Renal cortical epithelial cell (primary cell): ENCODE results near the gene MVD. TPM values are rescaled to one million over a fixed set of nuclear protein-coding genes. Genes with fewer than 3 reads are reported as not detected.
A peak's percentile ranks its signal among the peaks of the same experiment; 100 is the strongest.

ENCODE experiments used
- DNase-seq: peaks from one replicate; pipeline ENCODE4 v3.0.0-alpha.2; 2011; ENCODE audit warnings: low read depth
- total RNA-seq: library from RNA; depleted of rRNA; stranded (reverse); fragments of >200 nt; gene quantifications from 2 replicates; pipeline ENCODE4 v1.2.3, GENCODE V29; 2014

The MVD gene
- total RNA-seq, 1 donor from 2014 or later: 29.6 TPM

DNA sequence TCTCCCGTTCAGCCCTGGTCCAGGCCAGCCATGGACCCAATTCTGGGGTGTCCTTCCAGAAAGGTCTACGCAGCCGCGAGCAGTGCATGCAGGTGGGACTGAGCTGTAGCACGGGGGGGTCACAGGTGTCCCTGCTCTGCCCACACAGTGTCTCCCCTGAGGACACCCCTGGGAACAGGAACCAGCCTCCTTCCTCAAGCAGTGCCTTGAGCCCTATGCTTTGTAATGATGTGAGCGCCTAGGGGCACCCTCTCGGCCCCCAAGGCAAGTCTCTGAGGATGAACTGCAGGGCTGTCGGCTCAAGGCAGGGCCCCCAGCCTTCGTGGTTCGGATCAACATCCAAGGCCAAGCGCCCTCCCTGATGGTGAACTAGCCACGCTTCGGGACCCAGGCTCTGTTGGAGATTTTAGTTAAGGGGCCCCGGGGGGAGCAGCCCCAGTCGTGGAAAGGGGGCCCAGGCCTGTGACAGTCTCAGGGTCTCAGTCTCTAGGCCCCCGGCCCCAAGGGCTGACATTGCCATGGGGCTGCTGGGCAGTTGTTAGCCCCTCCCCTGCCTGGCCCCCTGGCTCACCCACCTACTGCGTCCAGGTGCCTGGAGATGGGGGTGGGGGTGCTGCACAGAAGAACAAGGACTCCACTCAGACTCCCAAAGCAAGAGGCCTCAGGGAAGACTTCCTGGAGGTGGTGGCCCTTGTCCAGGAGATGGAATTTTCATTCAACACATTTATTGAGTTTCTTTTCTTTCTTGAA lies 22.2 kb downstream of the MVD start:
- DNase-seq: no peak

DNA sequence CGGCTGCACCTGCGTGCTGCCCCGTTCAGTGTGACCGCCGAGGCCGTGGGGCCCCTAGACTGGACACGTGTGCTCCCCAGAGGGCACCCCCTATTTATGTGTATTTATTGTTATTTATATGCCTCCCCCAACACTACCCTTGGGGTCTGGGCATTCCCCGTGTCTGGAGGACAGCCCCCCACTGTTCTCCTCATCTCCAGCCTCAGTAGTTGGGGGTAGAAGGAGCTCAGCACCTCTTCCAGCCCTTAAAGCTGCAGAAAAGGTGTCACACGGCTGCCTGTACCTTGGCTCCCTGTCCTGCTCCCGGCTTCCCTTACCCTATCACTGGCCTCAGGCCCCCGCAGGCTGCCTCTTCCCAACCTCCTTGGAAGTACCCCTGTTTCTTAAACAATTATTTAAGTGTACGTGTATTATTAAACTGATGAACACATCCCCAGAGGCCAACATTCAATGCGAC lies 22.8 kb downstream of the MVD start:
- no peak for DNase-seq

DNA sequence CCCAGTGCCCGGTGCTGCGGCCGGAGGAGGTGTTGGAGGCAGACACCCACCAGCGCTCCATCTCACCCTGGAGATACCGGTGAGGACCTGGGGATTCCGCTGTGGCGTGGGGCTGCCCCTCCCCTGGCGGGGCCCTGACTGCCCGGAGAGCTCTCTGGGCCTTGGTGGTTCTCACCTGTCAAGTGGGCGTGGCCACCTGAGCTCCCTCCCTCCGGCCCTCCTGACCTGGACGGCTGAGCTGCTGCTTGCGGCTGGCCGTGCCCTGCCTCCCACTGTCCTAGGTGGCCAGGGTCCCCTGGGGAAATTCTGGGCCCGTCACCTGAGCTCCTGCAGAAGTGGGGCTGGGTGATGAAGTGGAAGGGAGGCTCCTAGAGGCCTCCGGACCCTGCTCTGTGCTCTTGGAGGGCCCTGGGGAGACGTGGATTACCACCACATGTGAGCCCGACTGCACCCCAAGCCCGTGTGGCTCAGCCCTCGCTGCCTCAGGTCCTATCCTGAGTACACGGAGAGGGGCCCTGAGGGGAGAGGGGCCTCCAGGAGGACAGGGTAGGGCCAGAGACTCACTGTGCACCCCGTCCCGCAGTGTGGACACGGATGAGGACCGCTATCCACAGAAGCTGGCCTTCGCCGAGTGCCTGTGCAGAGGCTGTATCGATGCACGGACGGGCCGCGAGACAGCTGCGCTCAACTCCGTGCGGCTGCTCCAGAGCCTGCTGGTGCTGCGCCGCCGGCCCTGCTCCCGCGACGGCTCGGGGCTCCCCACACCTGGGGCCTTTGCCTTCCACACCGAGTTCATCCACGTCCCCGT lies 23.5 kb downstream of the MVD start:
- no peak for DNase-seq

DNA sequence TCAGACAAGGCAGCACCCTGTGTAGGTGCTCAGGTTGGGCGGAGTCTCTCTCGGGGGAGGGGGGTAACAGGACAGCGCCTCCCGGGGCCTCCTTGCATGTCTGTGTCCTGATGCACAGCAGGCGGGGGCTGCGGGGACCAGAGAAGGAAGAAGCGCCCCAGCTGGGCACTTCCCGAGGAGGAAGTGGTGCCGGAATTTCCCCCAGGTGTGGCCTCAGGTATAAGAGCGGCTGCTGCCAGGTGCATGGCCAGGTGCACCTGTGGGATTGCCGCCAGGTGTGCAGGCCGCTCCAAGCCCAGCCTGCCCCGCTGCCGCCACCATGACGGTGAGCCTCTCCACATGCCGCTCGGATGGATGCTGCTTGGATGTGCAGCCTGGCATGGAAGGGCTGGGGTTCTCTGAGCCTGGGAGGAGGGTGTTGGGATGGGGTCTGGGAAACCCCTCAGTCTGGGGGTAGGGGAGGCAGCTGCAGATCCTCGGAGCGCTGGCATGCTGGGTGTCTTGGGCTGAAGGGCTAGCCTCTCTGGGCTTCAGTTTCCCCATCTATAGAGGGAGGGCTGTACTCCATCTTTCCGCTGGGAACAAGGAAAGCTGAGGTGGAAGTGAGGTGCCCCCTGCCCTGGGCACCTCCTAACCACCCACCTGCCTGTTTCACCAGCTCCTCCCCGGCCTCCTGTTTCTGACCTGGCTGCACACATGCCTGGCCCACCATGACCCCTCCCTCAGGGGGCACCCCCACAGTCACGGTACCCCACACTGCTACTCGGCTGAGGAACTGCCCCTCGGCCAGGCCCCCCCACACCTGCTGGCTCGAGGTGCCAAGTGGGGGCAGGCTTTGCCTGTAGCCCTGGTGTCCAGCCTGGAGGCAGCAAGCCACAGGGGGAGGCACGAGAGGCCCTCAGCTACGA lies 24.3 kb downstream of the MVD start, which contains the start of gene IL17C:
TSS of gene IL17C (plus strand) at position 250 of the 908 bp plus-strand sequence. CDS start at position 320, 70 bp downstream.
- no peak for DNase-seq

DNA sequence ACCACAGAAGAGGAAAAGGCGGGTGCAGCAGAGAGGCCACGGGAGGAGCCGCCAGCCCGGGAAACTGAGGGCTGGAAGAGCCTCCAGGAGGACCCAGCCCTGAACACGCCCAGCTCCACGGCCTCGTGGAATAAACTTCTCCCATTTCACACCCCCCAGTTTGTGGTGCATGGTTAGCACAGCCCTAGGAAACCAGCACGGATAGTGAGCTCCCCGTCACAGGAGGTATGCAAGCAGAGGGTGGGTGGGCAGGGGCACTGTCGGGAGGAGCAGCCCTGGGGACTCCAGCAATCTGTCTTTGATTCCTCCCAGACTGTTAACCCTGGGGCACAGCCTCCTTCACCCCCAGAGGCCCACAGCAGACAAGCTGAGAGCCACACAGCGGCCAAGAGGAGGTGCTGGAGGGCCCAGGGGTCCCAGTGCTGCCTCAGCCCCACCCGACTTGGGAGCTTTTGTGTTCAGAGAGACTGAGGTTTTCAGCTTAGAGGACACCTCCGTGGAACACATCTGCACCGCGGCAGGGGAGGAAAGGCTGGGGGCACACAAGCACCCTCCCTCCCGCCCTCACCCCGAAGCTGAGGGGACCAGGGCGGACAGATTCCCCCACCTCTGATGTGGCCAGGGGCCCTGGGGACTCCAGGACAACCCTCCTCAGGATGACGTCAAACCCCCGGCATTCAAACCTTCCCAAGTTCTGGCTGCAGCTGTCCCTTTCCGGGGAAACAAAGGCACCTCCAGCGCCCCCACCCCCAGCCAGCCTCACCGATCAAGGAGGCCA lies 26.2 kb downstream of the MVD start:
- no peak for DNase-seq

DNA sequence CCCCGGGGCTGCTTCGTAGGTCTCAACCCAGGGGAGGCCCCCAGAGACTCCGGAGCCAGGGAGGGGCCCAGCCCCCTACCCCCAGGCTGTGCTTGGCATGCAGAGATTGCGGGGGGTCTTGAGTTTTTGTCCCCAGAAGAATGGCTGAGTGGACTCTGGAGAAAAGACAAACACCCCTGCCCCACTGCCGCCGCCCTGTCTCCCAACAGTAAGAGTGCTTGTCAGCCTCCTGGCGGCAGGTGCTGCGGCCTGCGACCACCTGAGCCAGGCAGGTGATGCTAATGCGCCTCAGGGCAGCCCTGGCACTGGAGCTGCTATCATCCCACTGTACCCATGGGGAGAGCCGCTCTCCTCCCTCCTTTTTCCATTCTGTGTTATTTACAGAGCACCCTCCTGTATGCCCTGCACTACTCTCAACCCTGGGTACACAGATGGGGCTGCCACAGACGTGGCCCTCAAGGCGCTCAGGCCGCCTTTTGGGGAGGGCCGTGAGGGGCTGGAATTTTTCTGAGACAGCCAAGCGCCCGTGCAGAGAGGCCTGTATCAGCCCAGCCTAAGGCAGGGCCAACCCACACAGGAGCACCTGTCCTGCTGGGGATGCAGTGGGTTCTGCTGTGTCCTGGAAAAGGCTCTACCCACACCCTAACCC lies 27.1 kb downstream of the MVD start:
- no peak for DNase-seq

DNA sequence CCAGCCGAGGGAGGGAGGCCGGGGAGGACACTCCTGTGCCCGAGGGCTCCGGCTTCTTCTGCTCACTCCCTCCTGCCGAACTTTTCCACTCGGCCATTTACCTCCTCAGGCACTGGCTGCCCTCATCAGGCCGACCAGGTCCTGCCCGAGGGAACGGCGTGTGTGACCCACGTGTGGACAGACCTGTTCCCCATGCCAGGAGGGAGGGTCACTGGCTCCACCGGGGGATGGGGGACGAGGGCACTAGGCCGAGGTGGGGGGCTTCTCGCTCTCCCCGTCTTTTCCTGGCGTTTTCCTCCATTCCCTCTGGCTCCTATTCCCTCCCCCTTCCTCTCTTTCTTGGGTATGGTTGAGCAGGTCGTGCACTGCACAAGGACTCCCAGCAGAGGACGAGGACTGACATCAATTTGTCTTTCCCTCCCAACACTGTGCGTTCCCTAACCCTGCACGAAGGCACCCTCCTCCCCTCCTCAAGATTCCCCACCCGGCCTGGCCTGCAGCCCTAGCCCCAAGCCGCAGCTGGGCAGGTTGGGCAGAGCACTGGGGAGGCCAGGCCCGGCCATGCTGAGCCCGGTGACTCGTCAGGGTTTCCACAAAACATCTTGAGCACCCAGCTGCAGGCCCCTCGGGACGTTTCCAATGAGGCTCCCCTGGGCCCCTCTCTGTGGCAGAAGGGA lies 27.8 kb downstream of the MVD start:
- peak; percentile 18 for DNase-seq

DNA sequence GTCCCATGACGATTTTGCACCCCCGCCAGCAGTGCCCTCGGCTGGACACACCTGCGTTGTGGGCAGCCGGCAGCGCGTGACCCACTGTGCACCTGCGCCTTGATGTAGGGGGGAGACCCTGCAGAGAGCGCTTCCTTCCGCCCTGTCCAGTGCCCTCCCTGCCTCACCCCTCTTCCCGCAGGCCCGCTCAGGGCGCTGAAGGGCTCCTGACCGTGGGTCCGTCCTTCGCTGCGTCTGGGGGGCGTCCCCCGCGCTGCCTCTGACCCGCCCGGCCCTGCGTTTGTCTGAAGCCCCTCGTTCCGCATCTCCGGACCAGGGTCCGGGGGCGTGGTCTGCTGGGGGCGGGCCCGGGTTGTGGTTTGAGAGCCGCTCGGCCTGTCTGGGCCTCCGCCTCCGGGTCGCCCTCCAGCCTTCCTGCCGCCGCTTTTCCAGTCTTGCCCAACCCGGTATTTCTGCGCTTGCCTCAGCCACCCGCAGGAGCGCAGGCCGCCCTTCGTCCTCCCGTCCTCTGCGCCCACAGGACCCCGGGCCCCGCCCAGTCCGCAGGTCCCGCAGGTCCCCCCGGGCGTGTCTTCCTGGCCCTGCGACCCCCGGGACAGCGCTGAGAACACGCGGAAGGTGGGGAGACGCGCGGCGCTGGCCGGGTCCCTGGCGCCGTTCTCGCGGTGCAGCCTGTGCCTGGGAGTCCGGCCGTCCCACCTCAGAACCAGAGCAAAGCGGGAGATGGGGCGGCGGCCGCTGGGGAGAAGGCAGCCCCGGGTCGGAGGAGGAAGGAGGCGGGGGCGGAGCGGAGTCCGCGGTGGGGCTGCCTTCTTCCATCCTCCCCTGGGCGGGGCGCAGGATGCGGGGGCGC lies 28.5 kb downstream of the MVD start:
- DNase-seq: peak; percentile 21

DNA sequence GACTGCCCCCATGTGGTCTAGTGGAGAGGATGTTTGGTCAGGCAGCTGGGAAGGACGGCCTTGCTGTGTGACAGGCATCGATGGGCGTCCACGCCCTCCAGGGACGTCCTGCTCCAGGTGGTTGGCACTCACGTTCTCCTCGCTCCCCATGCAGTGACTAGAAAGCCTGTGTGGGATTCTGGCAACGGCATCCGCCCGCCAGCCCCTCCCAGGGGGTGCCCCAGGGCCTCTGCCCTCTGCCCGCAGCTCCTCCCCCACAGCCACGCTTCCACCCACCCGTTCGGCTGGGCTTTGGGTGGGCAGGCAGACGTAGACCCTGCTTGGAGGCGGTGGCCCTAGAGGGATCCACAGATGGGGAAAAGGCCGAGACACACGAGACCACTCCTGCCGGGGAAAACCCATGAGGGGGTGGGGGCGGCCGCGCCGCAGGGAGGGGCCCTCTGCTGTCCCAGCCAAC lies 29.2 kb downstream of the MVD start:
- DNase-seq: peak; percentile 49

DNA sequence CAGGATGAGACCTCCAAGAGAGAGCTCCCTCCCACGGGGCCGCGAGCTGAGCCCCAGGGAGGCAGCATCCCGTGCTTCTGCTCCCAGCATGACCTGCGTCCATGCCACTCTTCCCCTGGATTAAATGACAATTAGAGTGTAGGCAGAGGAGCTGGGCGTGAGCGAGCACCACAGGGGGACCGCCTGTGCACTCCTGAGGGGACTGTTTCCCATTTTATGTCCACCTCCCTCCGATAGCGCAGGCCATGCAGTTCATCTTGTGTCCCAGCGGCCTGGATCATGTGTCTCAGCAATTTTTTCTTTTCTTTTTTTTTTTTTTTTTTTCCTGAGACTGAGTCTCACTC lies 30.3 kb downstream of the MVD start:
- no peak for DNase-seq

DNA sequence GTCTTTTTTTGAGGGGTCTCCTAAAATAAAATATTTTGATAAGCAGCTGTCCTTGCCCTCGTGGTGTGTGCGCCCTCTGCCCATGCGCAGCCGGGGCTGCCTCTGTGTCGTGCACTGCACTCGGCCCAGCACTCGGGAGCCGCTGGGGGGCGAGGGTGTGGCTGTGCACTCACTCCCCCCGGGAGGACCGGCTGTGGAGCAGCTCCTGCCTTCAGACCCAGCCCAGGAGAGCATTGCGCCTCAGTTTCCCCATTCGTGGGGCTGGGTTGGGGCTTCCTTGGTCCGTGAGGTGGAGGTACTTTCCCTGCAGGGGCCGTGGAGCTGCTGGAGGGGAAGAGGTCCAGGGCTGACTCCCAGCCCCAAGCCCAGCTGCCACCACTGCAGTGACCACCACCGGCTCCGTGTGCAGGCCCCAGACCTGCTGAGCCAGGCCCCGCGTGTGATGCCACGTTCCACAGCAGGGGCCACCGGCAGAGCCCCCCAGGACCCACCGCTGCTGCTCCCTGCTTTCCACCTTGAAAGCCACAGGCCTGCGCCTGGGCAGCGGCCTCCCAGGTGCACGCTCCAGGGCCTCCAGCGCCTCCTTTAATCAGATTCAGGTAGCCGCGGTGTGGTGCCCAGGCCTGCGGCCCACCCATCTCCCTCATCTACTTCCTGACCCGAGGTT lies 30.8 kb downstream of the MVD start:
- no peak for DNase-seq

DNA sequence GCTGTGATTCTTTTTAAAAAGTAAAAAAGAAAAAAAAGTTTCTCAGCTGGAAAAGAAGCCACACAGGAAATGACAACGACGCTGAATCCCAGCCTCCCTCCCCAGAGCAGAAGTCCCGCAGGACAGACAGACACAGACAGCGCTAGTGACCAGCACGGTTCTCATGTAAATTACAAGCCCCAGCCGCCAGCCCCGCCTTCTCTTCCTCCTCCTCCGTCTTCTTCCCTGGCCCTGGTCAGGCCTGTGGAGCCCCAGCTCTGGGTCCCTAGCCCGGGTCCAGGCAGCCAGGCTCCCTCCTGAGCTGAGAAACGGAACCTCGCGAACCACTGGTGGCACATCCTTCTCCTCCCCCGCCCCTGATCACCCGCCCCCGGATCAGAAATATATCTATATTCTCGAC lies 31.5 kb downstream of the MVD start:
- DNase-seq: no peak

DNA sequence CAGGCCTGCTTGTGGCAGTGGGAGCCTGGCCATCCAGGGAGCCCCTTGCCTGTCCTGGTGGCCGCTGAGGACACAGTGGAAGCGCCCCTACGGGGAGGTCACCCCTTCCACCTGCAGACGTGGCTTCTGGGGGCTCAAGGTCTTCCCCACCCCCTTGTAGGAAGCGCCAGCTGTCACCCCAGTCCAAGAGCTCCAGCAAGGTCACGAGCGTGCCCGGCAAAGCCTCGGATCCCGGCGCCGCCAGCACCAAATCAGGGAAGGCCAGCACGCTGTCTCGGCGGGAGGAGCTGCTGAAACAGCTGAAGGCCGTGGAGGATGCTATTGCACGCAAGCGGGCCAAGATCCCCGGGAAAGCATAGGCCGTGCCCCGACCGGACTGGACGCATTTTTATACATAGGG lies 31.9 kb downstream of the MVD start:
- no peak for DNase-seq

DNA sequence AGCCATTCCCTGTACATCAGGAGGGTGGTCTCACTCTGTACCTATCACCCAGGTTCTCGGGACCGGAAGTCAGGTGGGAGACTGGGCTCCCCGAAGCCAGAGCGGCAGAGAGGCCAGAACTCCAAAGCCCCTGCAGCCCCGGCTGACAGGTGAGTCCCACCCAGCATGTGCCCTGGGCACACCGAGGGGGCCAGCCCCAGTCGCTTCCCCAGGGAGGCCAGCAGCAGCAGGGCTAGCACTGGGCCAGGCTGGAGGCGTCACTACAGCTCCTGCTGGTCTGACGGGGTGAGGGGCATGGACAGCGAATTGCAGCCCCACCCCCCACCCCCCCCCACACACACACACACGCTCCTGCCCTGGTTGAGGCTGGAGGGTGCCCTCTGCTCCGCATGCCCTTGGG lies 32.5 kb downstream of the MVD start:
- no peak for DNase-seq

DNA sequence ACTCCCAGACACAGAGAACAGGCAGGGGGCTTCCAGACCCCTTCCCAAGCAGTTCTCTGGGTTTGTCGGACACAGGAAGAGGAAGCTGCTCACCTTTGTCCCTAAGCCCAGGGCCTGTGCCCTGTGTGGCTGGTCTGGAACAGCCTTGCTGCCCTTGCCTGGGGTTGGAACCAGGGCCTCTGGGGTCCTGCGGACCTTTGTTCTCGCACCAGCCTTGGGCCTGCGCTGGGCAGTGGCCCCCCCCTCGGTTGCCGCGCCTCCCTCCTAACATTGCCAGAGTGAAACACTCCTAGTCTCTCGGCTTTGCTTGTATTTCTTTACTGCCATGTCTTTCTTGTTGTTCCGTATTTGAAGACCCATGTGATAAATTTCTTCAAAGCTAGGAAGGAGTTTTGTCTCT lies 33.1 kb downstream of the MVD start:
- no peak for DNase-seq

DNA sequence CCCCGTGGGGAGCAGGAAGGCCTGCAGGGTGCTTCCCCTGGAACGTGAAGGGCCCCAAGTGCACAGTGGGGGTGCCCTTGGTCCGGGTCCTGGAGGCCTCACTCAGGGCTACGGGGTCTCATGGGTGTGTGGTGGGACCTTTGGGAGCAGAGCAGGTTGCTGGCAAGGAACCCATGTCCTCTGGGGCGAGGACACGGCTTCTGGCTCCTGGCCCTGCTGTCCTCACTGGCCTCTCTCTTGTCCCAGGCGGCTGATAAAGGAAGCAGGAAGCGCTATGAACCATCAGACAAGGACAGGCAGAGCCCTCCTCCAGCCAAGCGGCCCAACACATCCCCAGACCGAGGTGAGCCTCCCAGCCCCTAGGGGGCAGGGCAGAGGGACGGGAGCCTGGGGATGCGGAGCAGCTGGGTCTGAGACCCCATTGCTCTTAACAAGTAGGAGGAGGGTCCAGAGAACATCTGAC lies 34.3 kb downstream of the MVD start:
- no peak for DNase-seq

DNA sequence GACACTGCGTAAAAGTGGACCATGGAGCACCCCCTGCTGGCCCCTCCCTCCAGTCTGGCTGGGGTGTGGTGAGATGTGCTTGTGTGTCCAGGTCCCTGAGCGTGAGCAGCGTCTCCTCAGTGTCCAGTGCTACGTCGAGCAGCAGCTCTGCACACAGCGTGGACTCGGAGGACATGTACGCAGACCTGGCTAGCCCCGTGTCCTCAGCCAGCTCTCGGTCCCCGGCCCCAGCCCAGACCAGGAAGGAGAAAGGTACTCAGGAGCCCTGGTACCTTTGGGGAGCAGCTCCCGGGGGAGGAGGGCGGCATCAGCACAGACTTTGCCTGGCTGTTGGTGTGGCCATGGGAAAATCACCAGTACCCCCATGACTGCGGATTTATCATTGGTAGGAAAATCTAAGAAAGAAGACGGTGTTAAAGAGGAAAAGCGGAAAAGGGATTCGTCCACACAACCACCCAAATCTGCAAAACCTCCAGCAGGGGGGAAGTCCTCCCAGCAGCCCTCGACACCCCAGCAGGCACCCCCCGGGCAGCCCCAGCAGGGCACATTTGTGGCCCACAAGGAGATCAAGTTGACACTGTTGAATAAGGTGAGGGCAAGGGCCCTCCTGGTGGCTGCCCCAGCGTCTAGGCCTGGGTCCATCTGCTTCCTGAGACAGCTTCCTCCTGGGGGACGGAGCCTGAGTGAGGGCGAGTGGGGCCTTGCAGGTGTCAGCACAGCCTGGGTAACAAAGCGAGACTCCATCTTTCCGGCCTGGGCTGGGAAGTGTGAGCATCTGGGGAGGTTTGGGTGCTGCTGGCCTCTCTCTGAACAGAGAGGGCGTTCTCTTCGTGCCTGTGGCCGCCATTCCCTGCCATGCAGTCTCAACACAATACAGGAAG lies 35.1 kb downstream of the MVD start:
- DNase-seq: no peak

DNA sequence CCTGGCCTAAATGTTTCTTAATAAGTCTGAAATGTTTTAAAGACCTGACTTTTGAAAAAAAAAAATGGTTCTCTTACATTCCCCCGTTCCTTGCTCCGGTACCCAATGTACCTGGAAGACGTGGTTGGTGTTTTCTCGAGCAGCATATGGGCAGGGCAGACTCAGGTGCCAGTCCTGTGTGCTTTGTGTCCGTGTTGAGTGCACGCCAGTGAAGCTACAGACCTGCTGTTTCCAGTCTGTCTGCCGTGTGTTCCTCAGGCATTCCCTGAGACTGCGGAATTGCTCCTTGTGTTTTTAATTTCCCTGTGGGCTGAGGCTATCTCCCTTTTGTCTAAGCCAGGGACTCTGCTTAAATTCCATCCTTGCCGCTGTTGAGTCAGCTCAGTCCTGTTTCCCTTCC lies 36.2 kb downstream of the MVD start:
- no peak for DNase-seq
